Muscle of leg (tissue), 11 donors: ENCODE data around the gene AGAP1. TPM values are rescaled to one million over a fixed set of nuclear protein-coding genes. Genes with fewer than 3 reads are reported as not detected.
A peak's percentile ranks its signal among the peaks of the same experiment; 100 is the strongest.

Source experiments
- DNase-seq: peaks from one replicate; pipeline ENCODE4 v3.0.0; 2013
- H3K27ac ChIP-seq: one replicate; pipeline ENCODE4 v1.5.1; 2013; ENCODE audit warnings: mild to moderate bottlenecking, low read length, control low read depth
- H3K27me3 ChIP-seq: one replicate; pipeline ENCODE4 v1.6.1; 2013; ENCODE audit warnings: low read length; ENCODE audit not compliant: control insufficient read depth, insufficient read depth
- H3K36me3 ChIP-seq: one replicate; pipeline ENCODE4 v1.6.1; 2013; ENCODE audit warnings: low read length; ENCODE audit not compliant: control insufficient read depth, insufficient read depth
- H3K4me1 ChIP-seq: one replicate; pipeline ENCODE4 v1.6.1; 2013; ENCODE audit warnings: low read length; ENCODE audit not compliant: control insufficient read depth, insufficient read depth
- H3K4me3 ChIP-seq: one replicate; pipeline ENCODE4 v1.5.1; 2013; ENCODE audit warnings: low read length, control low read depth
- H3K9me3 ChIP-seq: replicated peaks from 2 replicates; pipeline ENCODE4 v1.6.1; 2013; ENCODE audit warnings: low read depth, low read length; ENCODE audit not compliant: control insufficient read depth
- WGBS: methylation state at CpG from one replicate; pipeline ENCODE4 v1.1.5; 2013; ENCODE audit warnings: missing lambda C conversion rate; ENCODE audit not compliant: insufficient coverage; 5-methylcytosine and 5-hydroxymethylcytosine counted together
- polyA plus RNA-seq, 8 donors: library from polyadenylated mRNA; unstranded; fragments of 120-200 nt; gene quantifications; one replicate each; pipeline versions ENCODE4 v1.2.1 to v1.2.3, GENCODE V29; 2013; ENCODE audit warnings: inconsistent platforms in 1 of 8, low replicate concordance in 1 of 8; ENCODE audit not compliant: insufficient read length in 8 of 8, insufficient read depth in 1 of 8
- total RNA-seq: library from RNA; stranded (reverse); fragments of 120-200 nt; gene quantifications from one replicate; pipeline ENCODE4 v1.2.4, GENCODE V29; 2013

AGAP1 gene
- total and polyA plus RNA-seq, 9 donors = 19.1 to 32.0 (median 26.8) TPM

- H3K4me3 ChIP-seq = no peak overlapping the region
- no peaks in the 10 kb centered on the region for H3K36me3 ChIP-seq
- no peaks in the 10 kb centered on the region for H3K9me3 ChIP-seq
- peak overlapping the region; percentile 80 for H3K27ac ChIP-seq
- 80% methylated on average over 23 of the region's 25 CpGs for WGBS
- peaks cover 54% of the 10 kb centered on the region for H3K4me1 ChIP-seq
- no peak for DNase-seq
- peaks cover 1% of the 10 kb centered on the region for H3K27me3 ChIP-seq
Observed at GRCh38 chr2:235506997-235507615, 13.3 kb downstream of the AGAP1 start.

GRCh38 chr2:235507928-235508327 is 14.1 kb downstream of the AGAP1 start:
- Histone ChIP-seq H3K27ac (no peak overlapping the region), H3K9me3 (no peaks in the 10 kb centered on the region), H3K4me1 (peaks cover 53% of the 10 kb centered on the region), H3K4me3 (no peak overlapping the region), H3K36me3 (no peaks in the 10 kb centered on the region), H3K27me3 (no peaks in the 10 kb centered on the region)
- DNase-seq = no peak
- WGBS = no CpG with 5 or more reads among the region's 6 CpGs

GRCh38 chr2:235508371-235509160 is 14.7 kb downstream of the AGAP1 start:
- WGBS = 74% methylated on average over 14 of the region's 26 CpGs
- DNase-seq = no peak
- H3K36me3 ChIP-seq = no peaks in the 10 kb centered on the region

GRCh38 chr2:235510318-235510717 is 16.5 kb downstream of the AGAP1 start:
- Histone ChIP-seq H3K4me3 (no peak overlapping the region), H3K27me3 (no peaks in the 10 kb centered on the region), H3K9me3 (no peaks in the 10 kb centered on the region), H3K36me3 (no peaks in the 10 kb centered on the region), H3K27ac (no peak overlapping the region), H3K4me1 (peaks cover 49% of the 10 kb centered on the region)
- 100% methylated on average over 1 of the region's 4 CpGs for WGBS
- DNase-seq = no peak

More at GRCh38 chr2:235508371-235509160, 14.7 kb downstream of the AGAP1 start:
- no peaks in the 10 kb centered on the region for H3K9me3 ChIP-seq
- H3K27me3 ChIP-seq = no peaks in the 10 kb centered on the region
- H3K4me3 ChIP-seq = no peak overlapping the region
- no peak overlapping the region for H3K27ac ChIP-seq
- peaks cover 54% of the 10 kb centered on the region for H3K4me1 ChIP-seq

- H3K36me3 ChIP-seq = no peaks in the 10 kb centered on the region
- WGBS = 64% methylated on average over 2 of the region's 7 CpGs
Observed at GRCh38 chr2:235511187-235511661, 17.4 kb downstream of the AGAP1 start.

GRCh38 chr2:235511751-235512698 is 18.2 kb downstream of the AGAP1 start:
- Histone ChIP-seq H3K4me1 (peaks cover 35% of the 10 kb centered on the region), H3K36me3 (no peaks in the 10 kb centered on the region), H3K27me3 (no peaks in the 10 kb centered on the region), H3K9me3 (no peaks in the 10 kb centered on the region), H3K4me3 (no peak overlapping the region), H3K27ac (no peak overlapping the region)
- 79% methylated on average over 6 of the region's 9 CpGs for WGBS
- no peak for DNase-seq

More at GRCh38 chr2:235511187-235511661, 17.4 kb downstream of the AGAP1 start:
- peaks cover 43% of the 10 kb centered on the region for H3K4me1 ChIP-seq
- no peak overlapping the region for H3K4me3 ChIP-seq
- no peak for DNase-seq
- H3K27ac ChIP-seq = peak overlapping the region; percentile 15
- no peaks in the 10 kb centered on the region for H3K27me3 ChIP-seq
- H3K9me3 ChIP-seq = no peaks in the 10 kb centered on the region

- 89% methylated on average over 3 of the region's 4 CpGs for WGBS
- Histone ChIP-seq H3K4me3 (no peak overlapping the region), H3K9me3 (no peaks in the 10 kb centered on the region), H3K36me3 (no peaks in the 10 kb centered on the region), H3K27ac (no peak overlapping the region), H3K4me1 (peaks cover 29% of the 10 kb centered on the region), H3K27me3 (no peaks in the 10 kb centered on the region)
- no peak for DNase-seq
Observed at GRCh38 chr2:235512699-235513053, 18.8 kb downstream of the AGAP1 start.

- Histone ChIP-seq H3K36me3 (no peaks in the 10 kb centered on the region), H3K9me3 (no peaks in the 10 kb centered on the region), H3K4me3 (no peak overlapping the region), H3K27ac (peak overlapping the region; percentile 35), H3K4me1 (peaks cover 39% of the 10 kb centered on the region), H3K27me3 (no peaks in the 10 kb centered on the region)
- DNase-seq = no peak
- WGBS = 93% methylated on average over 5 of the region's 14 CpGs
Observed at GRCh38 chr2:235513984-235514626, 20.3 kb downstream of the AGAP1 start.

- no peaks in the 10 kb centered on the region for H3K9me3 ChIP-seq
- peaks cover 39% of the 10 kb centered on the region for H3K4me1 ChIP-seq
- no peaks in the 10 kb centered on the region for H3K27me3 ChIP-seq
- no peaks in the 10 kb centered on the region for H3K36me3 ChIP-seq
- WGBS = 86% methylated on average over 10 of the region's 10 CpGs
- DNase-seq = no peak
- H3K27ac ChIP-seq = no peak overlapping the region
- H3K4me3 ChIP-seq = no peak overlapping the region
Observed at GRCh38 chr2:235514627-235515363, 21.0 kb downstream of the AGAP1 start.
